Stimulated activated CD4-positive, alpha-beta T cell treated with anti-CD3 and anti-CD28 coated beads, Interleukin-1b, Interleukin-23, amount 100 ng/mL, for 24 hours (primary cell): ENCODE data around the gene ZBTB45.
"Not testable (repeated sequence)": the region's sequence is repeated elsewhere in the genome, so short reads cannot be mapped to it uniquely, and the experiment has no call there.

ENCODE experiments used
- DNase-seq, 4 experiments: peaks; one replicate each; pipeline ENCODE4 v3.0.0-alpha.2; 2020; ENCODE audit warnings: low read depth in 4 of 4, low spot score in 1 of 4

Gene ZBTB45

DNA sequence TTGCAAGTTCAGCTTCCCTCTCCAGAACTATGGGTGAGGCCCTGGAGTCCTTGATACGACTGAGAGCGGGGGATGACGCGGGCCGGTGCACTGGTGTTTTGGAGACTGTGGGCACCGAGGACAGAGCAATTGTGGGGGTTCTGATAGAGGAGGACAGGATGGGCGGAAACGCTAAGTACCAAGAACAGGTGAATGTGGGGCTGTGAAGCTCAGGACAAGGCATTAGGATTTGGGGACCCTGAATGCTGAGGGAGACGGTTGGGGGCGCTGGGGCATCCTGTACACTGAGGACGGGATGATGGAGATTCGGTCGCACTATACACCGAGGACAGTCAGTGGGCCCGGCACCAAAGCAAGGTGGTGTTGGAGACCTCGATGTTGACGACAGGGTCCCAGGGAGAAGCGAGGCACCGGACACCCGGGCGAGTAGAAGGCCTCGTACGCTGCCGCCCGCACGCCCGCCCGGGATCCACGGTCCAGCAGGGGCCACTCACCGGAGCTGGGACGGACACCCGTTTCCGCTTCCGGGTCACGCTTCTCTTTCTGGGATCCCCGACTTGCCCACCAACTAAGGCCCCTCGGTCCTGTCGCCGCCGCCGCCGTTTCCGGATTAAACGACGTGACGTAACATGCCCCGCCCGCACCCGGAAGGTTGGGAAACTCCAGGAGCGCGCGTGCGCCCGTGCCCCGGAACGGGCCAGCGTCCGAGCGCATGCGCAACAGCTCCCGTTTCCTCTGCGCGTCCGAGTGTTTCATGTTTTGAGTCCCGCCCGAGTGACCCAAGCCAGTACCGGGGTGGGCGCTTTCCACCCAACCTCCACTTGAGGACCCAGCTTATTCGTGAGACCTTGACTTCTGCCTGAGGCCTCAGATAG, 35.1 kb upstream of the ZBTB45 start, which contains the start of gene CHMP2A:
CHMP2A (minus strand) TSS at position 612 of the 875 bp plus-strand sequence. CDS start 893 bp downstream, outside the sequence.
- DNase-seq = peak; percentile 96 to 99 (median 96)

DNA sequence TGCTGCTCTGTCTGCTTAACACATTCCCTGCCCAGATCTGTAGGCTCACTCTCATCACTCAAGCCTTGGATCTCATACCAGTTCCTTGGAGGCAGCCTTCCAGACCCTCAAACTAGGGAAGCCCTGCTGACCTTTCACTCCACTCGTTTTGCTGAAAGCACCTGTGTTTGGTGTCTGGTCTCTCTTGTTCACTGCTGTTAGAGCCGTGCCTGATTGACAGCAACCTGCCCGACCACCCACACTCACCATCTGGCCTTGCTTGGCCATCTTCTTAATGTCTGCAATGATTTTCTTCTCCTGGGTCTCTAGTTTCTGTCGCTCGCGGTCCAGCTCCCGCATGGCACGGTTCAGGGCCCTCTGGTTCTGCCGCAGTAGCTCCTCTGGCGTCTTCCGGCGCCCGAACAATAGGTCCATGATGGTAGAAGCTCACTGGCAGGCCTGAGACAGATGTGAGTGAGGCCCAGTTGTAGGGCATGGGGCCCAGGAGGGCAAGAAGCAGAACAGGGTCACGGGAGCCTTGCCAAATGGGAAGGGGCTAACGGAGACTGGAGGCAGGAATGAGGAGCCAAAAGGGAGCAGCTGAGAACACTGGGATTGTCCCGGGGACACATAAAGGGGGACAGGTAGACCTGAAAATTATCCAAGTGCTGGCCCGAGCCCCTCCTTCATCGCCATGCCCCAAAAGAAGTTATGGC, 34.3 kb upstream of the ZBTB45 start:
- DNase-seq = no peak

DNA sequence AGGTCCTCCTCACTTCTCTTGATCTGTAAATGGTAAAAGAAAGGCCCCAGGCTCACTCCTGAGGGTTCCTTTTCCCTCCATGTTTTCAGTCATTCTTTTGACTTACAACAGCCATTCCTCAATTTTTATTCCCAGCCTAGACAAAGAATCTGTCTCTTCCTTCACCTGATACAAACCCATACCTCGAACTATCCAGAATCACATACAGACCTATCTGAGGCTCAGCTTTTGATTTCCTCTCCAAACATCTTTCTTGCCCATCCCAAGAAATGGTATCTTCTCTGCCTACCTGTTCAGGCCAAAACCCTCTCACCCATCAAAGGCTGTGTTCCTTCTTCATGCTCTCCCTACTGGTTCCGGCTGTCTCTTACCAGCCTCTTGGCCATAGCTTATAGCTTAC, 33.0 kb upstream of the ZBTB45 start:
- no peak for DNase-seq

GRCh38 chr19:58551577-58552471, 32.2 kb upstream of the ZBTB45 start:
- DNase-seq = no peak

GRCh38 chr19:58551123-58551497, 31.5 kb upstream of the ZBTB45 start:
- DNase-seq = no peak

- DNase-seq = no peak
Observed at GRCh38 chr19:58550362-58551122, 30.9 kb upstream of the ZBTB45 start.

GRCh38 chr19:58549664-58550361, 30.2 kb upstream of the ZBTB45 start:
- no peak for DNase-seq

- DNase-seq = no peak
Observed at GRCh38 chr19:58548859-58549663, 29.5 kb upstream of the ZBTB45 start.

- DNase-seq = no peak
Observed at GRCh38 chr19:58547323-58548312, 28.0 kb upstream of the ZBTB45 start.

- DNase-seq = no peak
Observed at GRCh38 chr19:58546019-58546530, 26.5 kb upstream of the ZBTB45 start.

DNA sequence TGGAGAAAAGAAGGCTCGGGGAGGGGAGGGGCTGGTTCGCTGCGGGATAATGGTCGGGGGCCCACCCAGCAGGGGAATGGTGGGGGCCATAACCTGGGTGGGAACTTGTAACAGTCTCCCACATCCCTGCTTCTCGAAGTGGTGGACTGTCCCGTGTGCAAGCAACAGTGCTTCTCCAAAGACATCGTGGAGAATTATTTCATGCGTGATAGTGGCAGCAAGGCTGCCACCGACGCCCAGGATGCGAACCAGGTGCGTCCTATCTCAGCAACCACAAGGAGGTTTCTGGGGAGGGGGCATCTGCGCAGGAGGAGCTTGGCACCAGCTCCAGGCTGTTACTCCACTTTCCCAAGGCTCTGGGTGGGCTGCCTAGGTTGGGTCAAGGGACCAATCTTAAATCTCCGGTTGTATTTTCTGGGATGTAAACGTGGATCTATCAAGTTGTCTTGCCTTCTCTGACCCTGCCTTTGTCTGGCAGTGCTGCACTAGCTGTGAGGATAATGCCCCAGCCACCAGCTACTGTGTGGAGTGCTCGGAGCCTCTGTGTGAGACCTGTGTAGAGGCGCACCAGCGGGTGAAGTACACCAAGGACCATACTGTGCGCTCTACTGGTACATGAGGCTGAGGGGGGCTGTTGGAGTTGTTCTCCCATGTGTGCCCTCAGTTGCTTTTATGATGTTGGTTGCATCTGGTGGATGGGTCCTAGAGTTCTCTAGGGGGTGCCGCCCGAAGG, 25.8 kb upstream of the ZBTB45 start:
- no peak for DNase-seq

GRCh38 chr19:58544591-58545285, 25.1 kb upstream of the ZBTB45 start:
- peak in 1 of 4 experiments; percentile 63 for DNase-seq

GRCh38 chr19:58543826-58544590, 24.4 kb upstream of the ZBTB45 start, which contains the start of gene TRIM28:
TSS of gene TRIM28 (plus strand) at chr19:58544064. CDS start at chr19:58544758, 694 bp downstream.
- DNase-seq = peak; percentile 100

- not testable (repeated sequence) for DNase-seq
Observed at GRCh38 chr19:58542641-58543372, 23.2 kb upstream of the ZBTB45 start.

- DNase-seq = not testable (repeated sequence)
Observed at GRCh38 chr19:58539169-58539559, 19.6 kb upstream of the ZBTB45 start.
